ENCODE data around the gene UTS2R. TPM values are rescaled to one million over a fixed set of nuclear protein-coding genes. Genes with fewer than 3 reads are reported as not detected.

Gene UTS2R
- total RNA-seq, 1 donor from 2014 or later: 0.10 TPM

- DNase-seq (ENCODE audit: low read depth): no peak
Observed at GRCh38 chr17:82389379-82389778, 17.8 kb downstream of the UTS2R start.

GRCh38 chr17:82390015-82390859 lies 18.7 kb downstream of the UTS2R start:
- no peak for DNase-seq (ENCODE audit: low read depth)

DNA sequence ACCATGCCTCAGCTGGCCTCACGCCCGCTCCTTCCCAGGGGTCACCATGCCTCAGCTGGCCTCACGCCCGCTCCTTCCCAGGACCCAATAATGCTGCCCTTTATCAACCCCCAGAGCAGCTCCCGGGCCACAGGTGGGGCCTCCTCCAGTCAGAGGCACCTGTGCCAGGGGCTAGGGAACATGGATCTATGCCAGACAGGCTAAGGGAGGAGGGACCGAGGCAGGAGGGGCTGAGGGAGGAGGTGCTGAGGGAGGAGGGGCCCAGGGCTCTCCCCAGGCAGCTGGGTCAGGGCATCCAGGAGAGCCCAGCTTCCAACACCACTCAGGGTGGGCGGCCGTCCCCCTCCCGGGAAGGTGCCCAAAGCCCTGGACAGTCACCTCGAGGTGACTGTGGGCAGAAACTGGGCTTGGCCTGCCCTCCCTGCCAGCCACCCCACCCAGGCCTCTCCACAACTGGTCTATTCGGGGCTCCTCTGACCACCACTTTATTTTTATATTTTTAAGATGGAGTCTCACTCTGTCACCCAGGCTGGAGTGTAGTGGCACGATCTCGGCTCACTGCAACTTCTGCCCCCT lies 19.4 kb downstream of the UTS2R start:
- no peak for DNase-seq (ENCODE audit: low read depth)

DNA sequence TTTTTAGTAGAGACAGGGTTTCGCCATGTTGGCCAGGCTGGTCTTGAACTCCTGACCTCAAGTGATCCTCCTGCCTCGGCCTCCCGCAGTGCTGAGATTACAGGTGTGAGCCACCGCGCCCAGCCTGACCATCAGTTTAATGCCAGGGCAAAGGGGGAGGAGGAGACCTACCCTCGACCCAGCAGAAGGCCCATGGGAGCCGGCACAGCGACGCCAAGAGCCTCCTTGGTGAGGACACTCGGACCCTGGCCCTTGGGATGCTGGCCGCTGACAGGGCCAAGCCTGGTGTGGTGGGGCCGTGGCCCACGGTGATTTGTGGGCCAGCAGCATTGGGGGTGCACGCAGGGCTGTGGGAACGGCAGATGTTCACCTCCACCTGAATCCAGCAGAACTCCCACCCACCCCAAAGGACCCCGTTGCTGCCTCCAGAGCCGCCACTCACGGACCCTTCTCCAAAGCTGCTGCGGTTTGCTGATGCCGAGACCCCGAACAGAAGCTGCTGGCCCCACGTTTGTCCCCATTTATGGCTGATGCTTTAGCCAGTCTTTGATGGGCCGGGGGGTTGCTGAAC lies 20.0 kb downstream of the UTS2R start:
- DNase-seq (ENCODE audit: low read depth): no peak

DNA sequence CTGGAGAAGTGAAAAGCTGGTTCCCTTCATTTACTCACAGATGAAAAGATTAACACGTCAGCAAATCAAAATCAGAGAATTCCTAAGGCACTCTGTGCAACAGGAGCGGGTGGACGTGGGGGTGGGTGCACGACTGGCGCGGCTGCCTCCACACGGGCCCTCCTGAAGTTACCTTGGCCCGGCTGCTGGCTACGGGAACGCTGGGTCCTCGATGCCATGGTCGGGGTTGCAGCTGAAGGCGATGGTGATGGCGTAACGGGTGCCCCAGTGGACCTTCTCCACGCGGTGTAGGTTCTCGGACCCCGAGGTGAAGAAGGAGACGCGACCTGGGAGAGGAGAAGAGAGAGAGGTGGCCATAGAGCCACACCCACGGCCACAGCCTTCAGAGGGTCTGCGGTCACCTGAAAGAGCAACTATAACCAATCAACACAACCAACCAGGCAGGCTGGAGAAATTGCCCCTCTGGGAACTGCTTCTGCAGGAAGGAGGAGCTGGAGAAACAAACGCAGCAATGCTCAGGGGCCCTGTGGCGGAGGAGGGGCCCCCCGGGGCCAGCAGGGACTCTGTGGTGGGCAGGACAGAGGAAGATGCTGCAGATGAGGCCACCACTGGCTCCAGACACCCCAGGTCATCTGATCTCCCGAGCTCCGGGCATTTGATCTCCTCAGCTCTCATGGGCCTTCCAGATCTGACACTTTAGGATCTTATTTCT lies 20.8 kb downstream of the UTS2R start:
- no peak for DNase-seq (ENCODE audit: low read depth)

- DNase-seq (ENCODE audit: low read depth): no peak
Observed at GRCh38 chr17:82392941-82393340, 21.4 kb downstream of the UTS2R start.

DNA sequence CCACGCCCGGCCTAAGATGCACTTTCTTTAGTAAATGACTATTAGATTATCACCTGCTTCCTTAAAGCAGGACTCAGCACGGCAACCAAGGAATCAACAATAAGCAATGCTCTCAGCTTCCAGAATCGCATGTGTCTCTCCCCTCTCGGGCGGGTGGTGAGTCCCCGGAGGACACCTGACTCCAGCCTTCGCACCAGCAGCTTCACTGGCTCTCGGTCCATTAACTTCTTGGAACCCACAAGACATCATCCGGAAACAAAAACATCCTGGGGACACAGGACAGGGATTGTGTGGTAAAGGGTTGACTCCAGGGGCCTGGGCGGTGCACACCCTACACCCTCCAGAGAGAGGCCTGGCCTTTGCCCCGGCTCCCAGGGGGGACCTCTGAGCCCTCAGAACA lies 22.7 kb downstream of the UTS2R start:
- DNase-seq (ENCODE audit: low read depth): no peak

GRCh38 chr17:82396601-82397435 lies 25.3 kb downstream of the UTS2R start:
- no peak for DNase-seq (ENCODE audit: low read depth)

DNA sequence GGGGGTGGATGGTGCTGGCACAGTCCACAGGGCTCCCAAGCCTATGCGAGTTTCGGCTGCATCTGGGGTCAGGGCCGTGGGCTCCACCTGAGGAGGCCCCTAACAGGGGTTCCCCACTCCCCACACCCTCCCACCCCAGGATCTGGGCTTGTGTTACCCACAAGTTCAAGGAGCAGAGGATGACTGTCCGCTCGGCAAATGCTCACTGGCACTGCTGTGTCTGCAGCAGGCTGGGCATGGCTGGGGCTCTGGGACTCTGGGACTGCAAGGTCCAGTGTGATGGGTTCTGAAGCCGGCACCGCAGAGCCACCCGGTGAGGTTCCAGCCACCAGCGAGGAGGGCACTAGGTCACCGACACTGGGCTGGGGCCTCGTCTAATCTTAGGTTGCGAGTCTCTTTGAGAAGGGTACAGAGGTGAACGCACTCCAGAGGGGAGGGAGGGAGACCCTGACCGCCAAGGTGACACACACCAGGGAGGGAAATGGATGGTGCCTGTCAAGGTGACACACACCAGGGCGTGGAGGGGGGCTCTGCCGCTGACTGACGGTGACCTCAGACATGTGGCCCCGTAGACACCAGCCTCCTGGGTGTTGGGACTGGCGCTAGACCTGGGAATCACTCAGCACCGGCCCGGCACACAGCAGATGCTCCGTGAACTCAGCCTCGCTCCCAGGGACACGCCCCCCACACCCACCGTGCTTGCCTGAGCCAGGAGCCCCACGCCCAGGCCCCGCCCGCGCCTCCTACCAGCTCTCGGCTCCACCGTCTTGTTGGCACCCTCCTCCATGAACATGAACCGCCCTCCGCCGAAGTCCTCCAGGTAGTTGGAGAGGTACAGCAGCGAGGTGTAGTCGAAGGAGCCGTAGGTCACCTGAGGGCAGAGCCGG lies 26.1 kb downstream of the UTS2R start:
- no peak for DNase-seq (ENCODE audit: low read depth)

GRCh38 chr17:82399041-82399441 lies 27.5 kb downstream of the UTS2R start:
- no peak for DNase-seq (ENCODE audit: low read depth)

GRCh38 chr17:82399601-82400101 lies 28.1 kb downstream of the UTS2R start:
- no peak for DNase-seq (ENCODE audit: low read depth)

DNA sequence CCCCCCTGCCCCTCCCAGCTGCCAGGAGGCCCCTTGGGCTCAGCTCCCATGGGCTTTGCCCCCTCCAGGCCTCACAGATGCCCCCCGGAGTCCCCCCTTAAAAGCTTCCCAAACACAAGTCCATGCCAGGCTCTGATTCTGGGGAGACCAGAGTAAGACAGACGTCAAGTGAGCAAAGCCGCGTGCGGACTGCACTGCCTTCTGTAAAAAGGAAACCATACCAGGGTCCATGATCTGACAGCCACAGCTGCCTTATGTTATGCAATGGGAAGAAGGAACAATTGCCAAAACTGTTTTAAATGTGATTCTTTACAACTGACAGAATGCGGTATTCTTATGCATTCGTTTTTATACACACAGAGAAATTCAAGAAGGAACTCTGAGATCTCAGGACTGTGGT lies 28.6 kb downstream of the UTS2R start:
- no peak for DNase-seq (ENCODE audit: low read depth)

- no peak for DNase-seq (ENCODE audit: low read depth)
Observed at GRCh38 chr17:82400830-82401229, 29.3 kb downstream of the UTS2R start.

GRCh38 chr17:82402865-82403264 lies 31.3 kb downstream of the UTS2R start:
- DNase-seq (ENCODE audit: low read depth): peak; percentile 73

GRCh38 chr17:82403662-82404660 lies 32.4 kb downstream of the UTS2R start:
- DNase-seq (ENCODE audit: low read depth): no peak

DNA sequence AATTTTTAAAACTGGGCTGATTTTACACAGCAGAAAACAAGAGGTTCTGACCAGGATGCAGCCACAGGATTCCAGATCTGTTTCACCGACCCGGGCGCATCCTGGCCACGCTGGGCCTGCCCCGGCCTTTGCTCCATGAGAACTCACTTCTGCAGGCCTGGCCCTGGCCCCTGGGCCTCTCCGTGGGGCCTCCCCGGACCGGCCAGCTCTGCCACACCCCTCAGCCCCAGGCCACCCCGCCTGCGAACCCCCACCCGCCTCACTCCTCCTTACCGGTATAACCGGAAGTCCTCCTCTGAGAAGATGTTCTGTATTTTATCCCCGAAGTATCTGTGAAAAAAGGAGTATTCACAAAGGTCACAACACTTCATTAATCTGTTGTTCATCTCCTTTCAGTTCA lies 33.5 kb downstream of the UTS2R start:
- no peak for DNase-seq (ENCODE audit: low read depth)

GRCh38 chr17:82406131-82406671 lies 34.6 kb downstream of the UTS2R start:
- no peak for DNase-seq (ENCODE audit: low read depth)

DNA sequence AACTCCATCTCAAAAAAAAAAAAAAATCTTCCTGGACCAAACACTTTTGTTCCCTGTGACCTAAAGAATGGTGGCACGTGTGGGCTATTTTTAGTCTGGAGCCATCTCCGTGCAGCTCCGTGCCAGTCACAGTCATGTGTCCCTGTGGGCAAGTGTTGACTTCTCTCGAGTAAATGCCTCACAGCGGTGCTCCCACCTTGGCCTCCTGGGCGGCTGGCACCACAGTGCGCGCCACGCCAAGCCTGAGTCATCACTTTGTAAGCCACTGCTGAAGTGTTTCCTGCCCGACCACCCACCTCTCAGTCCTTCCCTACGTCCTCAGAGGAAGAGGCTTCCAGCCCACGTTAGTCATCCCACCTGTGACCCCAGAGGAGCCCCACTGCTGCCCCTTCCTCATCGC lies 35.7 kb downstream of the UTS2R start:
- DNase-seq (ENCODE audit: low read depth): no peak

Measured in renal cortical epithelial cell (primary cell).